Heart left ventricle (tissue), 16 donors: ENCODE data around the gene REXO5. TPM values are rescaled to one million over a fixed set of nuclear protein-coding genes. Genes with fewer than 3 reads are reported as not detected.

ENCODE experiments used
- ATAC-seq, 4 donors: fragments of 200-7000 bp; cut with Tn5 transposase; one replicate each; pipeline ENCODE4 v1.9.1; 2020 to 2022; ENCODE audit warnings: moderate library complexity in 4 of 4, mild to moderate bottlenecking in 3 of 4, moderate number of reproducible peaks in 1 of 4
- DNase-seq, 5 donors: peaks; one replicate each; pipeline ENCODE4 v3.0.0-alpha.2; 2020
- H3K27ac ChIP-seq, 12 donors: fragments of 200-600 bp; sonication (generic) in 4 of 12; one replicate each; pipeline versions ENCODE4 v1.5.0 to v1.8.0; 2016 to 2022; ENCODE audit warnings: mild to moderate bottlenecking in 2 of 12
- H3K27me3 ChIP-seq, 9 donors: fragments of 200-600 bp; sonication (generic) in 2 of 9; one replicate each; pipeline versions ENCODE4 v1.5.1 to v1.8.0; 2016 to 2022; ENCODE audit warnings: mild to moderate bottlenecking in 3 of 9
- H3K36me3 ChIP-seq, 9 donors: fragments of 200-600 bp; sonication (generic) in 2 of 9; one replicate each; pipeline versions ENCODE4 v1.5.0 to v1.8.0; 2018 to 2022; ENCODE audit warnings: mild to moderate bottlenecking in 2 of 9
- H3K4me1 ChIP-seq, 12 donors: fragments of 200-600 bp; sonication (generic) in 4 of 12; one replicate each; pipeline versions ENCODE4 v1.5.0 to v1.8.0; 2016 to 2022; ENCODE audit warnings: mild to moderate bottlenecking in 3 of 12
- H3K4me3 ChIP-seq, 12 donors: fragments of 200-600 bp; sonication (generic) in 4 of 12; one replicate each; pipeline versions ENCODE4 v1.5.0 to v1.8.0; 2017 to 2022; ENCODE audit warnings: mild to moderate bottlenecking in 9 of 12, moderate library complexity in 4 of 12
- H3K9me3 ChIP-seq, 12 donors: fragments of 200-600 bp; sonication (generic) in 4 of 12; one replicate each; pipeline versions ENCODE4 v1.5.0 to v1.8.0; 2016 to 2022; ENCODE audit warnings: mild to moderate bottlenecking in 1 of 12
- POLR2A ChIP-seq, 2 donors: fragments of 450-650 bp; IDR thresholded peaks; one replicate each; pipeline ENCODE4 v1.6.1; 2017; ENCODE audit warnings: antibody characterized with exemption in 2 of 2, mild to moderate bottlenecking in 2 of 2, moderate library complexity in 2 of 2
- WGBS, 4 donors: extraction: QIAGEN DNeasy Blood & Tissue Kit in 2 of 4; methylation state at CpG; one replicate each; pipeline versions ENCODE4 v1.1.5 to v1.1.7; 2013 to 2018; 5-methylcytosine and 5-hydroxymethylcytosine counted together
- intact Hi-C, 10 donors: fragments of 100-400 bp; cut with DNase I; formaldehyde crosslinking; loops; one replicate each; pipeline versions ENCODE4 v1.11.1 to v1.14.2; 2022
- polyA plus RNA-seq, 2 donors: library from polyadenylated mRNA; stranded (reverse); fragments of 200-250 nt; gene quantifications; one replicate each; pipeline ENCODE4 v1.2.3, GENCODE V29; 2013
- total RNA-seq, 9 donors: library from RNA; depleted of rRNA in 2 of 9; stranded (reverse); fragments of >200 nt in 2 of 9; fragmentation: NEBNext Ultra II Directional in 3 of 9; extraction: Animal tissue kit (Norgen Biotek cat#: 25700) in 3 of 9; gene quantifications; one replicate each; pipeline versions ENCODE4 v1.1.0 to v1.2.4, GENCODE V29; 2016 to 2023
- TF ChIP-seq, protein P1 (sequence below), 12 donors: fragments of 200-600 bp; sonication (generic) in 4 of 12; IDR thresholded peaks; one replicate each; pipeline versions ENCODE4 v1.5.0 to v1.8.0; 2018 to 2022; ENCODE audit warnings: antibody characterized with exemption in 12 of 12, mild to moderate bottlenecking in 5 of 12
- donor health status: ischemic (EF 13 %, LVEDD 7.1; RV severe dilation, severe dysfunction).
- donor health status: healthy with polysubstance abuse.
- donor health status: DM: no; HTN: yes; CAD: no.
- donor health status: DM: no; HTN: no; CAD: no.
- donor health status: ischemic (EF 25% LVEDD 6.9; RV normal size, moderate dysfunction).
- donor health status: ischemic (EF 25% LVEDD 5.7; RV mildly dilated, moderate dysfunction).
- donor health status: healthy.
- donor health status: DM: yes; HTN: yes; CAD: no.
- donor health status: ischemic (EF 35%, LVEDD 5.7; RV mildly dilated, moderate dysfunction).
- donor health status: nonischemic (EF 11% LVEDD 7.7; RV severe dilation, severe dysfunction).
- donor health status: DM: yes; HTN: yes; CAD: no.
- donor health status: PGD.
- donor health status: ischemic (EF 29% LVEDD 5.4; RV normal size, mild dysfunction).
- donor health status: nonischemic (EF 23%, LVEDD 6.1; RV moderate dilation, normal function).

REXO5 gene
- total and polyA plus RNA-seq, 11 donors: 1.6 to 7.5 (median 3.5) TPM

DNA sequence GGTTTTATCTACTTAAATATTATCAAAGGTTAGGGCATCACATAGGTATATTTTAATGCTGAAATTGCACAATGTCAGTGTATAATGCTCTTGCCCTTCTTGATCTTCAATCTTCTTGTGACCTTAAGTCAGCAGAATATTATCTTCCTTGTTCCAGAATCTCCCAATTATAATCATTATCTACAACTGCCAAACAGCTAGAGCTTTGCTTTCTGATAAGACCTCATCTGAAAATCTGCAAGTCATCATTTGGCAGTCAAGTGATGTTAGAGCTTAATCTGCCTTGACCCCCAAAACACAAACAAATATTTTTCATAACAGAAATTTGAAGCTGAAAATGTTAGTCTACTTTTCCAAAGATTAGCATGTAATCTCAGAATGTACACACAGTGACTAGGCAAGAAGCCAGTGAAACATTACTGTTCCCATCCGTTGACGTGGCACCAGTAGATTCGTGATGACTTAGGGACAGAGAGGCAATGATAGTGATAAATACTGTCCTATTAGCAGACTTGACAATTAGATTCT lies 19.8 kb downstream of the REXO5 start:
- TF ChIP-seq, protein P1, sequence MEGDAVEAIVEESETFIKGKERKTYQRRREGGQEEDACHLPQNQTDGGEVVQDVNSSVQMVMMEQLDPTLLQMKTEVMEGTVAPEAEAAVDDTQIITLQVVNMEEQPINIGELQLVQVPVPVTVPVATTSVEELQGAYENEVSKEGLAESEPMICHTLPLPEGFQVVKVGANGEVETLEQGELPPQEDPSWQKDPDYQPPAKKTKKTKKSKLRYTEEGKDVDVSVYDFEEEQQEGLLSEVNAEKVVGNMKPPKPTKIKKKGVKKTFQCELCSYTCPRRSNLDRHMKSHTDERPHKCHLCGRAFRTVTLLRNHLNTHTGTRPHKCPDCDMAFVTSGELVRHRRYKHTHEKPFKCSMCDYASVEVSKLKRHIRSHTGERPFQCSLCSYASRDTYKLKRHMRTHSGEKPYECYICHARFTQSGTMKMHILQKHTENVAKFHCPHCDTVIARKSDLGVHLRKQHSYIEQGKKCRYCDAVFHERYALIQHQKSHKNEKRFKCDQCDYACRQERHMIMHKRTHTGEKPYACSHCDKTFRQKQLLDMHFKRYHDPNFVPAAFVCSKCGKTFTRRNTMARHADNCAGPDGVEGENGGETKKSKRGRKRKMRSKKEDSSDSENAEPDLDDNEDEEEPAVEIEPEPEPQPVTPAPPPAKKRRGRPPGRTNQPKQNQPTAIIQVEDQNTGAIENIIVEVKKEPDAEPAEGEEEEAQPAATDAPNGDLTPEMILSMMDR (IDR thresholded peaks at IDR 0.05): no peak
- no peak for TF ChIP-seq POLR2A (IDR thresholded peaks at IDR 0.05)

DNA sequence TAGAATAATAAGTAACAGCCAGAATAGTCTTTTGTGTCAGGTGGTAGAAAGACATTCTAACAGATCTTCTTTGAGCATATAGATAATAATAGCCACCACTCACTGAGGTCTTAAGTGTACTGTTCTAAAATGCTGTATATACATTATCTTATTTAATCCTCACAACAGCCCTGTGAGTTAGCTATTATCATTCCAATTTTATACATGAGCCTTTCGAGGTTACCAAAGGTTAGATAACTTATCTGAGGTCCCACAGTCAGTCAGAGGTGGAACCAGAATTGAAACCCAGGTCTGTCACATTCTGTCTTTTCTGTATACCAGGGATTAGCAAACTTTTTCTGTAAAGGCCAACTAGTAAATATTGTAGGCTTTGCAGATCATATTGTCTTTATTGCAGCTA lies 23.2 kb downstream of the REXO5 start:
- no peaks in the 10 kb centered on the region for H3K27me3 ChIP-seq
- H3K4me3 ChIP-seq: no peak overlapping the region
- peaks cover 0 to 18% (median 2%) of the 10 kb centered on the region in 12 donors for H3K4me1 ChIP-seq
- intact Hi-C loops: loop anchor here in 1 of 10 donors (10.0 kb wide), 1 partner anchor 65 kb away; the partner anchor contains the start of gene ACSM3
- H3K36me3 ChIP-seq: peaks cover 0 to 43% (median 0%) of the 10 kb centered on the region in 9 donors
- TF ChIP-seq, protein P1 (IDR thresholded peaks at IDR 0.05): no peak
- TF ChIP-seq POLR2A (IDR thresholded peaks at IDR 0.05): no peak
- WGBS, 4 donors: 76 to 86% (median 81%) methylated on average over 1 of the region's 1 CpG
- no peak for DNase-seq
- H3K9me3 ChIP-seq: peaks cover 0 to 5% (median 0%) of the 10 kb centered on the region in 12 donors
- H3K27ac ChIP-seq: no peak overlapping the region
- ATAC-seq: no peak

More for the DNA sequence above, 19.8 kb downstream of the REXO5 start:
- H3K9me3 ChIP-seq: no peaks in the 10 kb centered on the region
- H3K27me3 ChIP-seq: no peaks in the 10 kb centered on the region
- 42 to 58% (median 50%) methylated on average over 3 of the region's 3 CpGs for WGBS, 4 donors
- H3K27ac ChIP-seq: no peak overlapping the region
- intact Hi-C loops: loop anchor here in 1 of 10 donors (10.0 kb wide), 1 partner anchor 61 kb away; the partner anchor contains the start of gene ACSM3
- H3K4me3 ChIP-seq: no peak overlapping the region
- ATAC-seq: no peak
- H3K36me3 ChIP-seq: peaks cover 0 to 28% (median 0%) of the 10 kb centered on the region in 9 donors
- peaks cover 0 to 13% (median 0%) of the 10 kb centered on the region in 12 donors for H3K4me1 ChIP-seq
- DNase-seq: no peak

DNA sequence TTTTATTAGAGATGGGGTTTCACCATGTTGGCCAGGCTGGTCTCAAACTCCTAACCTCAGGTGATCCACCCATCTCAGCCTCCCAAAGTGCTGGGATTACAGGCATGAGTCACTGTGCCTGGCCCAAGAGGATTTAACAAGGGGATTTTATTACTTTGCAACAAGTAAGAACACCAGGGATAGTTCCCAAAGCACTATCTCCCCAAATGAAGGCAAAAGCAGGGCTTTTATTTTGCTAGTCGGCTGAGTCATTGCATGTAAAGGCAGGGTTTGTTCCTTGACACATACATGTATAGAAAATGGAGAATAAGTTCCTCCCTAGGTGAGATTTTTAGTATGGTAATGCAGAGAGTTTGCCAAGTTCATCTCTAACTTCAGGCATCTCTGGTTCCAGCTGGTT lies 24.0 kb downstream of the REXO5 start:
- TF ChIP-seq, protein P1 (IDR thresholded peaks at IDR 0.05): no peak
- TF ChIP-seq POLR2A (IDR thresholded peaks at IDR 0.05): no peak
- Histone ChIP-seq H3K27me3 (no peaks in the 10 kb centered on the region), H3K27ac (peak overlapping the region in 1 of 12 donors; percentile 21), H3K36me3 (peaks cover 0 to 43% (median 0%) of the 10 kb centered on the region in 9 donors), H3K4me1 (peaks cover 0 to 18% (median 2%) of the 10 kb centered on the region in 12 donors), H3K9me3 (peaks cover 0 to 12% (median 0%) of the 10 kb centered on the region in 12 donors), H3K4me3 (no peak overlapping the region)
- DNase-seq (no peak), ATAC-seq (no peak)
- intact Hi-C loops: no loop called here
- WGBS, 4 donors: 79 to 89% (median 85%) methylated on average over 1 of the region's 1 CpG

DNA sequence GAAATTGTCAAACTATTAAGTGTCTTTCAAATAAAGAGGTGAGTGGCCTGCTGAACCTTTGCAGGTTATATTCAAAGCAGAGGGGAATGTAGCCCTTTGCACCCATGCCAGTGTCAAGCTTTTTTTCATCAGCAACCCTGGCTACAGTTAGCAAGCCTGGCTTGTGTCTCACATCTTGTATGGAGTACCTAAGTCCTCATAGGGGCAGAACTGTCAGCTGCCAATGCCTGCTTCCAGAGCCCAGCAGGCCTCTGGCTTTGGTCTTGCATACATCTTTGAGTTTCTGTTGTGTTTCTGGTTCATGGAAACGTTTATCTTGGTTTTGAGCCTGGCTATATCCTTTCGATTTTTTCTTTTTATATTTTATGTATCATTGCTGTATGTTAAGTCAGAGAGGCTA lies 26.8 kb downstream of the REXO5 start:
- peak in 2 of 4 donors; percentile 48 to 61 for ATAC-seq
- intact Hi-C loops: no loop called here
- Histone ChIP-seq H3K27me3 (no peaks in the 10 kb centered on the region), H3K9me3 (peaks cover 0 to 22% (median 0%) of the 10 kb centered on the region in 12 donors), H3K4me1 (peaks cover 0 to 18% (median 2%) of the 10 kb centered on the region in 12 donors), H3K27ac (no peak overlapping the region), H3K4me3 (no peak overlapping the region), H3K36me3 (peaks cover 0 to 20% (median 0%) of the 10 kb centered on the region in 9 donors)
- DNase-seq: no peak
- TF ChIP-seq POLR2A (IDR thresholded peaks at IDR 0.05): no peak
- TF ChIP-seq, protein P1 (IDR thresholded peaks at IDR 0.05): no peak
- WGBS, 4 donors: 63 to 80% (median 71%) methylated on average over 2 of the region's 2 CpGs
